Stimulated activated CD4-positive, alpha-beta T cell treated with anti-CD3 and anti-CD28 coated beads, TNF-alpha, amount 100 ng/mL, for 1 hour (primary cell): ENCODE results near the gene LARGE2.

Experiments
- DNase-seq, 3 donors: peaks; one replicate each; pipeline ENCODE4 v3.0.0-alpha.2; 2020; ENCODE audit warnings: low read depth in 3 of 3, low spot score in 1 of 3

Gene LARGE2

GRCh38 chr11:45922425-45923082 is at the start of gene LARGE2:
TSS of gene LARGE2 (plus strand) at chr11:45922656. CDS start at chr11:45922883, 227 bp downstream.
- no peak for DNase-seq

DNA sequence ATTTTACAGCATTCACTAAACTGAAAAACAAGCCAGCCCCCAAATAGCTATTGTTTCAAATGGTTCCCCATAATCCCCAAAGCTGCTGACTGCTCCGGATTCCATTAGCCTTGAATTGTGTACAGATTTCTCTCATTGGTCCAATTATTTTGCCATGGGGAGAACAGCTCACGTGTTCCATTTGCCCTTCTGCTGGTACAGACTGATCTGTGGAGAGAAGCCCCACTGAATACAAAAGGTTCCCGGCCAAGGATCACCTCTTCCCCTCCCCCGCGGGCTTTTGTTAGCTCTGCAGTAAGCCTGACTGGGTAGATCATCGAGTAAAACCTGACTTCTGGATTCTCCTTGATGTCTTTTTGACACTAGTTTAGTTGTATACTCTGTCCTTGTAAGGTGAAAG is 46.1 kb upstream of the LARGE2 start:
- no peak for DNase-seq

- DNase-seq: no peak
Observed at GRCh38 chr11:45877221-45877620, 45.2 kb upstream of the LARGE2 start.

DNA sequence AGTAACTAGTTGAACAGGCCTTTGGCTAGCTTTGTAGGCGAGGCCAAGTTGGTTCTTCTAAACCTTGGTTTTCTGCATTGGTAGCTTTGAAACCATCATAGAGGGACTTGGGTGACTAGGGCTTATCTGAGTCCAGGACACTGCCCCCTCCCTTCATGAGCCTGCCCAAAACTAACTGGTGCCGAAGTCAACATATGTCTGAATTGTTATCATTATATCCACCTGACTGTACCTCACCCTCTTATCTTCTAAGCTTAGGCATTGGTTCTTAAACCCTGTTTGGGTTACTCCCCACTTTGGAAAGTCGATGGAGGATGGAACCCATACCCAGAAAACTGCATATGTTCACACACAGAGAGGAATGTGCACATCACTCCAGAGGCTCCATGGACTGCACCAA is 44.6 kb upstream of the LARGE2 start:
- no peak for DNase-seq

DNA sequence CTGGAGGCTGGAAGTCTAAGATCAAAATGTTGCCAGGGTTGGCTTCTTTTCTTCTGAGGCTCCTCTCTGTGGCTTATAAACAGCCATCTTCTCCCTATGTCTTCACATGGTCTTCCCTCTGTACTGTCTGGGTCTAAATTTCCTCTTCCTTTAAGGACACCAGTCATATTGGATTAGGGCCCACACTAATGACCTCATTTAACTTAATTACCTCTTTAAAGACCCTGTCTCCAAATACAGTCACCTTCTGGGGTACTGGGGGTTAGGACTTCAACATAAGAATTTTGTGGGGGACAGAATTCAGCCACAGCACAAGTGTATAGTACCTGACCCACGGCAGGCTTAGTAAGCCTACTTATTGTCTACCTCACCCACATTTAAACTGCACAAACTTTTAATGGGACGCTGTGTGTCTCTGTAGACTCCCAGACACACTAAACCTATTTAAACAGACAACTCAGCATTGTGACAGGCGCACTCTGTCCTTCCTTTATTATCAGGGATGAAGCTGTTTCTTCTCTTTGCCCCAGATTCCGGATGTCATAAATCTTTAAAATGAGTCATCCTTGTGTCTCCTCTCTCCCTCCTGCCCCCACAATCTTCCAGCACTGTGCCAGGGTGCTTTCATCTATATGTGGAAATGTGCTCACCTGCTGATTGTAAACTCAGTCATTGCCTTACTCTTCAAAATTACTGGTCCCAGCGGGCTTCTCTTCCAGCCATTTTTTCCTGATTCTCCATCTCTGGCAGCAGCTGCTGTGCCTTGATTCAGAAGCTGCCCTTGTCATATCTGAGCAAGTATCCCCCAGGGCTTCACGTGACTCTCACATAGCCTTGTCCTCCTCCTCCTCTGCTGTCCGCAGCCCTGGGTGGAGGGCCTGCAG is 42.4 kb upstream of the LARGE2 start:
- DNase-seq: no peak

GRCh38 chr11:45880772-45881570 is 41.5 kb upstream of the LARGE2 start:
- DNase-seq: no peak

GRCh38 chr11:45881708-45882368 is 40.6 kb upstream of the LARGE2 start:
- DNase-seq: no peak

GRCh38 chr11:45884596-45885185 is 37.8 kb upstream of the LARGE2 start:
- no peak for DNase-seq

DNA sequence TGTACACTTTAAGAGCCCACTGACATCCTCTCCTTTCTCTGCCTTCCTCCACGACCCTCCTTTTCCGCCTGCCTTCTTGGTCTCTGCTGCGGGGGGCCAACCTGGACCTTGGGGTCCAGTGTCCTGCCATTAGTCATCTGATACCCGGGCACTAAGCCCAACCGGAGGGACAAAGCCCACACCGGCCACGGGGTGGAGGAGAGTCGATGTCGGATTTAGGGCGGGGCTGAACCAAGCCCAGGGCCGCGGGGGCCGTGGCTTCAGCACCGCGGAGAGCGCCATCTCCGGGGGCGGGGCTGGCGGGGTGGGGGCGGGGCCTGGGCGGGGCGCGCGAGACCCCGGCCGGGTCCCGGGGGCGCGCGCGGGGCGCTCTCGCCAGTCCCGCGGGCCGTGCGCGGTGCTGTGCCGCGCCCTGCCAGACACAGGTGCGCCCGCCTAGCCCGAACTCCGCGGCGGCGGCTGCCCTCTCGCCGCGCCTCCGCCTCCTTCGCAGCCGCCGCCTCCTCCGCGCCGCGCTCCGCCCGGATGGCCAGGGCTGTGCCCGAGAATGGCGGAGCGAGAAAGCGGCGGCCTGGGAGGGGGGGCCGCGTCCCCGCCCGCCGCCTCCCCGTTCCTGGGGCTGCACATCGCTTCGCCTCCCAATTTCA is 37.1 kb upstream of the LARGE2 start, which contains the start of gene MAPK8IP1:
Gene MAPK8IP1 (plus strand): TSS at position 378 of the 647 bp plus-strand sequence. CDS start 170 bp downstream, at position 548.
- DNase-seq: peak in 2 of 3 donors; percentile 27 to 47

DNA sequence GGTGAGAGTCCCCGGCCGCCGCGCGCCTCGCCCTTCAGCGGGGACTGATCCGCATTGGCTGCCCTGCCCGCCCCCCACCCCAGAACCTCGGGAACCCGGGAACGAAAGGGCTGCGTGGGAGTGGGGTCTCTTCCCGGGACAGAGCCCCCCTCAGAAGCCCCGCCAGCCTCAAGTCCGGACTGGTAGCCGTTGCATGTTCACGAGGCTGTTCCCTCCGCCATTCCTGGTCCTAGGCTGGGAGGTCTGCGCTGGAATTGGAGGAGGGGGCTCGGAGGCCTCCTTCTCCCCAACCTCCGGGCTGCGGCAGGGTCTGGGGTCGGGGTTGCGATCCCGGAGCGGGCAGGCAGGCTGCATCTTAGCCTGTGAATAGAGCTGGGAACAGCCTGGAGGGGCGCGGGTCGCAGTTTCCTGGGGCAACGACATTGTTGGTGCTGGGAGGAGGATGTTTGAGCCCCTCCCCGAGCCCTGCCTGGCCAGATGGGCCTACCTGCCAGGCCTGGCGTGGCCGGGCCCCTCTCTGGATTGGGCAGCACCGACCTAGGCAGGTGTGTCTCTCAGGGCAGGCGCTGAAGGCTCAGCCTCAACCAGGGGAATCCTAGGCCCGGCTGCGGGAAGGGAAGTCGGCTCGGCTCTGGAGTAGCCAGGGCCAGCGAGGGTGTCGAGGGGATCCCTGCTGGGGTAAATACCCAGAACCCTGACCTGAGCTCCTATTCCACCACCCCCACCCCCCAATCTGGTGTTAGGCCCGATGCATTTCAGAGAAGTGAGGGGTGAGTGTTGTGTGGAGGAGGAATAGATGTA is 36.3 kb upstream of the LARGE2 start:
- no peak for DNase-seq

- no peak for DNase-seq
Observed at GRCh38 chr11:45886816-45887520, 35.5 kb upstream of the LARGE2 start.

DNA sequence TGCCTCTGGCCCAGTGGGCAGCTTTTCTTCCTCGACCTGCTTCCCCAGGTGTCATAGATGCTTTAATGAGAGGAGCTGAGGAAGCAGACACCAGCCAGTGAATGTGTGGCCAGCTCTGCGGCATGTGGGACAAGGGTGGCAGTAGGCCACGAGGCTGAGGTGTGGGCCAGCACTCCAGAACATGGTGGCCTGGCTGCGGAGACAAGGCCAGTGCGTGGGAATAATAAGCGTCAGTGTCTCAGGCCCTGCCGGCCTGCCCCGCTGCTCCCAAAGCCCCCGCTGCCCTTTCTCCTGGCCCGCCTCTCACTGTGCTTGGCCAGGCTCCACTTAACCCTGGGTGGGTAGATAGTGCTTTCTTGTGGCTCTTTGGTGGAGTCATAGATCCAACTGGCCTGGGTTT is 34.9 kb upstream of the LARGE2 start:
- DNase-seq: no peak

DNA sequence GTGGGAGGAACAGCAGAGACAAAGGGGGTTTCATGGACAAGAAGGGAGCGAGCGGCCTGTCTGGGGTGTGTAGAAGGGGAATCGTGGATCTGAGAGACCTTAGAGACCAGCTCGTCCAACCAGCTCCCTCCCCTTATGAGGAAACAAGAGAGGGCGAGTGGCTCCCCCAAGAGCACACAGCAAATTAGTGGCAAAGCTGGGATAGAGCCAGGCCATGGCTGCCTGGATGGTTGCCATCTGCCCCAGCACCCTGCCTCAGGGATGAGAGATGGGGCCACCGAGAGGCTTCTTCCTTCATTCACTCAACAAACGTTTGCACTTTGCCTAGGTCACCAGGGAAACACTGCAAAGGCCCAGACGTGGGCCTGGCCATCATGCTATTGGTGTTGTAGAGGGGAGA is 32.9 kb upstream of the LARGE2 start:
- no peak for DNase-seq

- DNase-seq: no peak
Observed at GRCh38 chr11:45889966-45890365, 32.5 kb upstream of the LARGE2 start.

DNA sequence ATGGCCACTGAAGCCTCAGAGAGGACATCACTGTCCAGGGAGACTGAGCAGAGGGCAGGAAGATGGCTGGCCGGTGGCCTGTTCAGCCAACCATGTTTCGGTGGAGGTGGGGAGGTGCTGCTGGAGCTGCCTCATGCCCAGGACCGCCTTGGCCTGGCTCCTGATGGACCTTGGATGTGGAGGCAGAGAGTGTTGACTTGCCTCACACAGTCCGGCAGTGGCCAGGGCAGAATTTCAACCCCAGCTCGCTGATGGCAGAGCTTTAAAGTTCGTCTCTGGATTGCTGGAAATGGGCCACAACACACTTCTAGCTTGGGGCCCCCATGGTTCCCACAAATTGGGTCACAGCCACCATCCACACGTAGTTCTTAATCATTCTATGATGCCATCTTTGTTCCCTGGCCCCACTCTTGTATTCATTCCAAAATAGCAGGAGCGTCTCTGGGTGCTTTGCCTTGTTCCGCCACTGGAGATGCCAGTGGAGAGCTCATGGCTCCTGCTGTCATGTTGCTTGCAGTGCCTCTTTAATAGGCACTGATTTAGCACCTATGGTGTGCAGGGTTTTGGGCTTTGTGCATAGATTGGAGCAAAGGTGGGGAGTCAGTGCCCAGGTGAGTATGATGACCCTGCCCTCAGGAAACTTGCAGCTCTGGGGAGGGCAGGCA is 31.4 kb upstream of the LARGE2 start:
- no peak for DNase-seq

GRCh38 chr11:45892856-45893255 is 29.6 kb upstream of the LARGE2 start:
- DNase-seq: no peak

- DNase-seq: no peak
Observed at GRCh38 chr11:45894555-45895247, 27.8 kb upstream of the LARGE2 start.
